Keratinocyte (primary cell): ENCODE measurements around the gene ALK. TPM values are rescaled to one million over a fixed set of nuclear protein-coding genes. Genes with fewer than 3 reads are reported as not detected.

Experiments
- DNase-seq: peaks from one replicate; pipeline ENCODE4 v3.0.0-alpha.2; 2011; ENCODE audit warnings: low read depth, missing footprints, low spot score
- FAIRE-seq: peaks from 2 replicates; lab custom pipeline; 2011; peaks lifted over from hg19 to GRCh38; lab: Jason Lieb, UNC
- H2AFZ ChIP-seq: 2 replicates; pipeline ENCODE4 v1.6.0; 2012; ENCODE audit warnings: low read length, control low read depth, inconsistent platforms; ENCODE audit not compliant: control insufficient read depth
- H3K27ac ChIP-seq: 2 replicates; pipeline ENCODE4 v1.5.1; 2011; ENCODE audit warnings: low read length; ENCODE audit not compliant: control insufficient read depth, insufficient read depth
- H3K27me3 ChIP-seq: 3 replicates; pipeline ENCODE4 v1.6.0; 2011; ENCODE audit warnings: low read length; ENCODE audit not compliant: control insufficient read depth, insufficient read depth; ENCODE audit errors: extremely low read depth
- H3K36me3 ChIP-seq, 2 experiments: 2 replicates in 1 of 2; 3 replicates in 1 of 2; pipeline ENCODE4 v1.5.1; 2011; ENCODE audit warnings: low read length in 2 of 2, mild to moderate bottlenecking in 1 of 2; ENCODE audit not compliant: control insufficient read depth in 2 of 2, insufficient read depth in 2 of 2; ENCODE audit errors: extremely low read depth in 1 of 2
- H3K4me1 ChIP-seq: 3 replicates; pipeline ENCODE4 v1.5.1; 2011; ENCODE audit warnings: low read length; ENCODE audit not compliant: control insufficient read depth, insufficient read depth; ENCODE audit errors: extremely low read depth
- H3K4me2 ChIP-seq: 3 replicates; pipeline ENCODE4 v1.6.0; 2011; ENCODE audit warnings: low read depth, low read length; ENCODE audit not compliant: control insufficient read depth, insufficient read depth; ENCODE audit errors: extremely low read depth
- H3K4me3 ChIP-seq, 3 experiments: fragments of 200-600 bp in 1 of 3; sonication (generic) in 1 of 3; 2 replicates in 2 of 3; 3 replicates in 1 of 3; pipeline ENCODE4 v1.5.1; 2011 to 2016; ENCODE audit warnings: low read length in 3 of 3, mild to moderate bottlenecking in 3 of 3, control low read depth in 2 of 3, inconsistent platforms in 1 of 3, low read depth in 1 of 3, mixed read lengths in 1 of 3, mixed run types in 1 of 3, moderate library complexity in 1 of 3; ENCODE audit not compliant: control insufficient read depth in 2 of 3, insufficient read depth in 2 of 3; ENCODE audit errors: extremely low read depth in 1 of 3
- H3K79me2 ChIP-seq: 2 replicates; pipeline ENCODE4 v1.6.0; 2012; ENCODE audit warnings: low read length; ENCODE audit not compliant: control insufficient read depth, insufficient read depth
- H3K9ac ChIP-seq: 3 replicates; pipeline ENCODE4 v1.6.0; 2011; ENCODE audit warnings: low read length; ENCODE audit not compliant: control insufficient read depth, insufficient read depth; ENCODE audit errors: extremely low read depth
- H3K9me1 ChIP-seq: 3 replicates; pipeline ENCODE4 v1.6.0; 2011; ENCODE audit warnings: low read length; ENCODE audit not compliant: control insufficient read depth, insufficient read depth; ENCODE audit errors: extremely low read depth
- H3K9me3 ChIP-seq: 2 replicates; pipeline ENCODE4 v1.5.1; 2012; ENCODE audit warnings: low read depth, low read length; ENCODE audit not compliant: control insufficient read depth
- H4K20me1 ChIP-seq: 3 replicates; pipeline ENCODE4 v1.6.0; 2011; ENCODE audit warnings: low read length; ENCODE audit not compliant: control insufficient read depth, insufficient read depth; ENCODE audit errors: extremely low read depth
- EZH2 ChIP-seq: IDR thresholded peaks from one replicate; pipeline ENCODE4 v1.6.1; 2012; ENCODE audit warnings: inconsistent platforms, mild to moderate bottlenecking, low read length, moderate library complexity
- dilution Hi-C: fragments of 300-500 bp; cut with MboI; formaldehyde crosslinking; loops from one replicate; pipeline ENCODE4 v1.7.0; 2020; ENCODE audit warnings: low sequenced_read_pairs; ENCODE audit not compliant: extremely low pct_ligation_motif_present
- polyA plus RNA-seq, 5 experiments: library from polyadenylated mRNA; depleted of rRNA in 3 of 5; stranded (reverse) in 3 of 5; stranded (forward) in 1 of 5; unstranded in 1 of 5; fragments of >200 nt; gene quantifications; 1 replicate in 1 of 5; 2 replicates in 3 of 5; 3 replicates in 1 of 5; pipeline versions ENCODE4 v1.2.1 to v1.2.3, GENCODE V29; 2011 to 2012; ENCODE audit warnings: missing spikeins in 2 of 5, low read depth in 1 of 5, low replicate concordance in 1 of 5
- TF ChIP-seq, protein P1 (sequence below), 3 experiments: IDR thresholded peaks in 1 of 3; conservative IDR thresholded peaks in 1 of 3; optimal IDR thresholded peaks in 1 of 3; 2 replicates in 2 of 3; 3 replicates in 1 of 3; pipeline versions ENCODE3 to v1.5.1; 2011; ENCODE audit warnings: low read length in 3 of 3, mild to moderate bottlenecking in 3 of 3, moderate library complexity in 2 of 3, control low read depth in 1 of 3, inconsistent platforms in 1 of 3; ENCODE audit not compliant: insufficient read depth in 2 of 3; ENCODE audit errors: extremely low read depth in 1 of 3

ALK gene
- polyA plus RNA-seq, 1 donor (not counting 4 experiments of a cell fraction or from before 2014, with no cell fraction given), result not detected

DNA sequence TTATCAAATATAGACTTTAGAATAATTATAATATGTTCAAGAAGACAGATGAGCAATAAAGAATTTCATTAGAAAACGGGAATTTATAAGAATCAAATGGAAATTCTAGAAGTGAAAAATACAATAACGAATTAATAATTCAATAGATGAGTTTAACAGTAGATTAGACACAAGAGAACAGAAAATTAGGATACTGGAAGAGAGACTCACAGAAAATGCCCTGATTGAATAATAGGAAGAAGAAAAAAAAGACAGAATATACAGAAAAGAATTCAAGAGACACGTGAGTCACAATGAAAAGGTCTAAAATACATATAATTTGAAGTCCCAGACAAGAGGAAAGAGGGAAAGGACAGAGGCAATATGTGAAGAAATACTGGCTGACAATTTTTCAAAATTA, 451.4 kb downstream of the ALK start:
- TF ChIP-seq EZH2, result no peak
- TF ChIP-seq, protein P1, sequence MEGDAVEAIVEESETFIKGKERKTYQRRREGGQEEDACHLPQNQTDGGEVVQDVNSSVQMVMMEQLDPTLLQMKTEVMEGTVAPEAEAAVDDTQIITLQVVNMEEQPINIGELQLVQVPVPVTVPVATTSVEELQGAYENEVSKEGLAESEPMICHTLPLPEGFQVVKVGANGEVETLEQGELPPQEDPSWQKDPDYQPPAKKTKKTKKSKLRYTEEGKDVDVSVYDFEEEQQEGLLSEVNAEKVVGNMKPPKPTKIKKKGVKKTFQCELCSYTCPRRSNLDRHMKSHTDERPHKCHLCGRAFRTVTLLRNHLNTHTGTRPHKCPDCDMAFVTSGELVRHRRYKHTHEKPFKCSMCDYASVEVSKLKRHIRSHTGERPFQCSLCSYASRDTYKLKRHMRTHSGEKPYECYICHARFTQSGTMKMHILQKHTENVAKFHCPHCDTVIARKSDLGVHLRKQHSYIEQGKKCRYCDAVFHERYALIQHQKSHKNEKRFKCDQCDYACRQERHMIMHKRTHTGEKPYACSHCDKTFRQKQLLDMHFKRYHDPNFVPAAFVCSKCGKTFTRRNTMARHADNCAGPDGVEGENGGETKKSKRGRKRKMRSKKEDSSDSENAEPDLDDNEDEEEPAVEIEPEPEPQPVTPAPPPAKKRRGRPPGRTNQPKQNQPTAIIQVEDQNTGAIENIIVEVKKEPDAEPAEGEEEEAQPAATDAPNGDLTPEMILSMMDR (optimal IDR thresholded peaks at IDR 0.05 in 1 of 3, IDR thresholded peaks at IDR 0.05 in 1 of 3, conservative IDR thresholded peaks at IDR 0.05 in 1 of 3; ENCODE audit: extremely low read depth in 1 of 3, insufficient read depth in 2 of 3, low read length in 3 of 3), result no peak
- H3K27me3 ChIP-seq, result no peaks in the 10 kb centered on the region
- H3K9me3 ChIP-seq, result no peaks in the 10 kb centered on the region
- H3K27ac ChIP-seq, result no peak overlapping the region
- H3K4me3 ChIP-seq, result no peak overlapping the region
- H3K36me3 ChIP-seq, result no peaks in the 10 kb centered on the region
- no peak overlapping the region for H3K9ac ChIP-seq
- no peak overlapping the region for H3K4me2 ChIP-seq
- no peaks in the 10 kb centered on the region for H3K9me1 ChIP-seq
- H4K20me1 ChIP-seq, result no peaks in the 10 kb centered on the region
- dilution Hi-C loops, result no loop called here
- FAIRE-seq (no peak), DNase-seq (no peak)
- no peaks in the 10 kb centered on the region for H3K4me1 ChIP-seq
- H2AFZ ChIP-seq, result no peak overlapping the region
- H3K79me2 ChIP-seq, result no peaks in the 10 kb centered on the region

DNA sequence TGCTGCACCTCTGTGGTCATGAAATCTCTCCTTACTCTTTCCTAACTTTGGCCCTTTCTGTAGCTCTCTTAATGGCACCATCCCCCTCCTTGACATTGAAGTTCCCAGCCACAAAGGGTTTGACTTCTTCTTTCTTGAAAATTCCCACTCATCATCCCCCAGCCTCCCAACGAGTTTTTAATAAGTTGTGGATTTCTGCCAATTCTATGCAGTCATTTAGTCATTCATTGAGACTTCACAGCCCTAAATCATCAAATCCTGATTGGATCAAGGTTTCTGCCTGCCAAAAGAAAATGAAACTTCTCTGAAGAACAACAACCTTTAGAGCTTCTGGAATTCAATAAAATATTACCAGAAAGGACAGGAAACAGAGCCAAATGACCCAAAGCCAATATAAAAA, 451.9 kb downstream of the ALK start:
- no peaks in the 10 kb centered on the region for H3K9me3 ChIP-seq
- DNase-seq (no peak), FAIRE-seq (no peak)
- no peak overlapping the region for H3K4me3 ChIP-seq
- no peaks in the 10 kb centered on the region for H3K4me1 ChIP-seq
- no peaks in the 10 kb centered on the region for H3K79me2 ChIP-seq
- TF ChIP-seq, protein P1 (optimal IDR thresholded peaks at IDR 0.05 in 1 of 3, IDR thresholded peaks at IDR 0.05 in 1 of 3, conservative IDR thresholded peaks at IDR 0.05 in 1 of 3; ENCODE audit: extremely low read depth in 1 of 3, insufficient read depth in 2 of 3, low read length in 3 of 3), result no peak
- no peak for TF ChIP-seq EZH2
- H3K4me2 ChIP-seq, result no peak overlapping the region
- H3K27ac ChIP-seq, result no peak overlapping the region
- H3K9me1 ChIP-seq, result no peaks in the 10 kb centered on the region
- no peaks in the 10 kb centered on the region for H3K36me3 ChIP-seq
- no peaks in the 10 kb centered on the region for H3K27me3 ChIP-seq
- H4K20me1 ChIP-seq, result no peaks in the 10 kb centered on the region
- dilution Hi-C loops, result no loop called here
- H2AFZ ChIP-seq, result no peak overlapping the region
- H3K9ac ChIP-seq, result no peak overlapping the region
